H4 (cell line): ENCODE measurements around the gene ZNF132. TPM values are rescaled to one million over a fixed set of nuclear protein-coding genes. Genes with fewer than 3 reads are reported as not detected.

ENCODE experiments used
- DNase-seq: peaks from one replicate; pipeline ENCODE4 v3.0.0-alpha.2; 2015; ENCODE audit warnings: low spot score
- total RNA-seq: library from RNA; depleted of rRNA; stranded (reverse); fragments of >200 nt; shearing (Covaris generic); gene quantifications from 2 replicates; pipeline ENCODE4 v1.2.3, GENCODE V29; 2014; rRNA removed

Gene ZNF132
- total RNA-seq, 1 experiment from 2014 or later = 6.4 TPM

- DNase-seq = no peak
Observed at GRCh38 chr19:58387338-58388174, 52.4 kb downstream of the ZNF132 start.

- peak; percentile 100 for DNase-seq
Observed at GRCh38 chr19:58386576-58387337, 53.2 kb downstream of the ZNF132 start, which contains the start of gene RPS5. RPS5 (plus strand) TSS chr19:58387269; CDS start chr19:58388138, 869 bp downstream.

- DNase-seq = no peak
Observed at GRCh38 chr19:58385891-58386575, 53.9 kb downstream of the ZNF132 start.

GRCh38 chr19:58385313-58385890, 54.6 kb downstream of the ZNF132 start:
- DNase-seq = no peak

GRCh38 chr19:58382997-58383603, 56.9 kb downstream of the ZNF132 start:
- DNase-seq = no peak

Other genes with a start within 250 kb of the ZNF132 start
- gene ZNF544, start 211.2 kb downstream of the ZNF132 start, total RNA-seq = 0.02 and 0.08 TPM in 2 replicates
- 3.1 and 4.3 TPM in 2 replicates for gene ZNF8, start 161.2 kb downstream of the ZNF132 start, total RNA-seq
- gene ERVK3-1, start 134.8 kb downstream of the ZNF132 start, total RNA-seq = 96.6 and 120 TPM in 2 replicates
- 2.6 and 2.8 TPM in 2 replicates for gene ZSCAN22, start 113.2 kb downstream of the ZNF132 start, total RNA-seq
- 24.5 and 31.5 TPM in 2 replicates for gene A1BG, start 86.7 kb downstream of the ZNF132 start, total RNA-seq
- 1.6 and 5.1 TPM in 2 replicates for gene ZNF497, start 77.4 kb downstream of the ZNF132 start, total RNA-seq
- gene ZNF837, start 59.1 kb downstream of the ZNF132 start, total RNA-seq = 1.4 and 1.9 TPM in 2 replicates
- 3,081 and 3,534 TPM in 2 replicates for gene RPS5, start 52.9 kb downstream of the ZNF132 start, total RNA-seq
- gene RNF225, start 44.5 kb downstream of the ZNF132 start, total RNA-seq = not detected in 2 replicates
- gene ZNF584, start 31.5 kb downstream of the ZNF132 start, total RNA-seq = 15.6 and 23.6 TPM in 2 replicates
- gene ZNF324B, start 11.5 kb upstream of the ZNF132 start, total RNA-seq = 3.3 and 6.7 TPM in 2 replicates
- gene ZNF324, start 26.9 kb upstream of the ZNF132 start, total RNA-seq = 7.1 and 10.1 TPM in 2 replicates
- 9.8 and 14.7 TPM in 2 replicates for gene ZNF446, start 36.2 kb upstream of the ZNF132 start, total RNA-seq
- gene SLC27A5, start 71.8 kb upstream of the ZNF132 start, total RNA-seq = 18.1 and 19.7 TPM in 2 replicates
- 1.6 and 4.6 TPM in 2 replicates for gene ZBTB45, start 79.7 kb upstream of the ZNF132 start, total RNA-seq
- gene TRIM28, start 103.9 kb upstream of the ZNF132 start, total RNA-seq = 378 and 416 TPM in 2 replicates
- 242 and 244 TPM in 2 replicates for gene CHMP2A, start 115.0 kb upstream of the ZNF132 start, total RNA-seq
- gene UBE2M, start 118.5 kb upstream of the ZNF132 start, total RNA-seq = 108 and 109 TPM in 2 replicates
- gene MZF1, start 133.2 kb upstream of the ZNF132 start, total RNA-seq = 3.5 and 5.4 TPM in 2 replicates